ENCODE measurements around the gene SCNN1A. TPM values are rescaled to one million over a fixed set of nuclear protein-coding genes. Genes with fewer than 3 reads are reported as not detected.
A peak's percentile ranks its signal among the peaks of the same experiment; 100 is the strongest.

SCNN1A gene
- total and polyA plus RNA-seq, 2 of the 4 experiments (the other 2 are of a cell fraction), result 0.41 TPM; not detected in 1

- H3K23ac ChIP-seq (ENCODE audit: low read depth, low read length), result peak overlapping the region; percentile 71
- peak overlapping the region; percentile 93 for H4K91ac ChIP-seq (ENCODE audit: insufficient read depth, low read depth, low read length)
- H3K27me3 ChIP-seq (ENCODE audit: control insufficient read depth, insufficient read depth, low read length), result no peaks in the 10 kb centered on the region
- H2AFZ ChIP-seq (replicated peaks; ENCODE audit: low read length, poor library complexity), result peak overlapping the region; percentile 87
- peak overlapping the region; percentile 96 for H4K5ac ChIP-seq (ENCODE audit: low read depth, low read length)
- H3K4me3 ChIP-seq (ENCODE audit: insufficient read depth, low read depth, low read length), result no peak overlapping the region
- H2BK120ac ChIP-seq (ENCODE audit: low read depth, low read length), result peak overlapping the region; percentile 94
- dilution Hi-C loops (cut with HindIII; ENCODE audit: low sequenced_read_pairs, unreplicated experiment) (no loop called here), in situ Hi-C loops (cut with MboI; ENCODE audit: low sequenced_read_pairs) (loop anchor here (5.0 kb wide), 1 partner anchor 35 kb away; no protein-coding TSS in a partner anchor), intact Hi-C loops (cut with micrococcal nuclease) (loop anchor here (2.0 kb wide), 1 partner anchor 36 kb away; no protein-coding TSS in a partner anchor)
- peak overlapping the region; percentile 87 to 89 for H4K8ac ChIP-seq (ENCODE audit: low read depth in 2 of 2, low read length in 2 of 2)
- peak overlapping the region; percentile 67; the same call in 2 of the 3 replicates for H2BK15ac ChIP-seq (ENCODE audit: low read depth, low read length)
- no TSS peak for BruUV-seq (replicated peaks)
- H2AK9ac ChIP-seq (replicated peaks; ENCODE audit: low read depth, low read length, poor library complexity), result peak overlapping the region; percentile 50
- H3K9me1 ChIP-seq (ENCODE audit: insufficient read depth, low read length), result peaks cover 20% of the 10 kb centered on the region
- ChIA-PET CTCF (interaction anchor here (0.7 to 0.8 kb wide), 3 partner anchors 9 to 917 kb away, joined by 3 to 9 read pairs (median 4); no protein-coding TSS in a partner anchor), POLR2A (ENCODE audit: unreplicated experiment) (interaction anchor here (0.6 to 0.9 kb wide), 3 partner anchors 37 to 162 kb away, joined by 3 to 8 read pairs (median 4); partner anchors contain the start of gene GAPDH)
- peak overlapping the region; percentile 71 for H3K9ac ChIP-seq (ENCODE audit: low read depth, low read length)
- H4K20me1 ChIP-seq (ENCODE audit: insufficient read depth, low read length), result no peaks in the 10 kb centered on the region
- peak overlapping the region; percentile 88 for H3K14ac ChIP-seq (replicated peaks; ENCODE audit: low read depth, low read length)
- H2AK5ac ChIP-seq (ENCODE audit: low read depth, low read length), result peak overlapping the region; percentile 95; the same call in 1 of the 2 replicates
- peak overlapping the region; percentile 67; the same call in 1 of the 2 replicates for H3K56ac ChIP-seq (ENCODE audit: extremely low read depth, insufficient read depth, low read length)
- peak overlapping the region; percentile 89 for H3K4ac ChIP-seq (ENCODE audit: low read depth, low read length)
- H3K9me3 ChIP-seq (ENCODE audit: control insufficient read depth, insufficient read depth, low read length), result no peaks in the 10 kb centered on the region
- no peaks in the 10 kb centered on the region for H3K36me3 ChIP-seq (ENCODE audit: control insufficient read depth, insufficient read depth, low read length)
- peak; percentile 83 for ATAC-seq (ENCODE audit: low read depth)
- peak overlapping the region; percentile 83 for H2BK20ac ChIP-seq (ENCODE audit: low read depth, low read length)
- H3K4me1 ChIP-seq (ENCODE audit: control insufficient read depth, insufficient read depth, low read length), result peaks cover 33% of the 10 kb centered on the region
- peak; percentile 69 for DNase-seq
- H3K4me2 ChIP-seq (ENCODE audit: low read depth, low read length), result peak overlapping the region; percentile 50
- peak overlapping the region; percentile 92 for H3K27ac ChIP-seq (ENCODE audit: insufficient read depth, low read length)
- H3K18ac ChIP-seq (ENCODE audit: low read depth, low read length), result peak overlapping the region; percentile 91
- no peaks in the 10 kb centered on the region; a peak in 1 of 4 replicates for H3K79me1 ChIP-seq (ENCODE audit: low read depth in 1 of 2, low read length in 2 of 2)
- WGBS, 2 experiments (ENCODE audit: extremely low coverage in 2 of 2, insufficient read length in 1 of 2), result 29% methylated on average over 1 of the region's 8 CpGs; no CpG with 5 or more reads in 1 of the 2 experiments
- peak overlapping the region; percentile 89 for H2BK5ac ChIP-seq (ENCODE audit: low read depth, low read length, poor library complexity, severe bottlenecking)
- no peak for TF ChIP-seq CEBPB (IDR thresholded peaks at IDR 0.05; ENCODE audit: low read depth, low read length)
- TF ChIP-seq BHLHE40 (IDR thresholded peaks at IDR 0.05; ENCODE audit: low read depth, low read length), result no peak
- TF ChIP-seq ELK1 (IDR thresholded peaks at IDR 0.05; ENCODE audit: borderline replicate concordance, low read depth, low read length), result no peak
- no peak for TF ChIP-seq USF2 (IDR thresholded peaks at IDR 0.05; ENCODE audit: low read depth, low read length)
- no peak for TF ChIP-seq MXI1 (IDR thresholded peaks at IDR 0.05; ENCODE audit: borderline replicate concordance, low read depth, low read length)
- peak; percentile 79 for TF ChIP-seq FOS (IDR thresholded peaks at IDR 0.05; ENCODE audit: low read depth, low read length)
- no peak for TF ChIP-seq POLR2A (IDR thresholded peaks at IDR 0.05; ENCODE audit: low read depth, low read length)
- TF ChIP-seq MAZ (IDR thresholded peaks at IDR 0.05; ENCODE audit: borderline replicate concordance, low read depth, low read length), result peak; percentile 46; the same call in 1 of the 2 replicates
- no peak for TF ChIP-seq RCOR1 (IDR thresholded peaks at IDR 0.05; ENCODE audit: insufficient replicate concordance, low read length)
- no peak for TF ChIP-seq SMC3 (IDR thresholded peaks at IDR 0.05; ENCODE audit: low read depth, low read length)
- TF ChIP-seq NFE2L2 (IDR thresholded peaks at IDR 0.05; ENCODE audit: low read depth, low read length), result no peak
- no peak for TF ChIP-seq RFX5 (IDR thresholded peaks at IDR 0.05; ENCODE audit: low read depth, low read length)
- TF ChIP-seq CTCF (conservative IDR thresholded peaks at IDR 0.05; ENCODE audit: low read depth, low read length), result no peak
- no peak for TF ChIP-seq CHD1 (IDR thresholded peaks at IDR 0.05; ENCODE audit: low read depth, low read length)
Observed at GRCh38 chr12:6372403-6373003, 2.9 kb downstream of the SCNN1A start.

Data from IMR-90 (cell line).